Neural cell (in vitro differentiated cells): ENCODE results near the gene F7. TPM values are rescaled to one million over a fixed set of nuclear protein-coding genes. Genes with fewer than 3 reads are reported as not detected.

Experiments
- H2AFZ ChIP-seq: fragments of 200-600, 300-800 bp; sonication (generic), shearing (Covaris generic); 2 replicates; pipeline ENCODE4 v1.6.0; 2014; ENCODE audit warnings: low read depth, mild to moderate bottlenecking, antibody characterized with exemption, low read length, moderate library complexity
- H3F3A ChIP-seq: fragments of 200-600 bp; shearing (Covaris generic); 2 replicates; pipeline ENCODE4 v1.6.1; 2016; ENCODE audit warnings: mild to moderate bottlenecking, moderate library complexity, mixed read lengths, antibody characterized with exemption, low read length; ENCODE audit not compliant: insufficient read depth, poor library complexity, severe bottlenecking
- H3K27ac ChIP-seq: fragments of 200-600, 300-800 bp; sonication (generic), shearing (Covaris generic); 2 replicates; pipeline ENCODE4 v1.5.1; 2014; ENCODE audit warnings: mild to moderate bottlenecking, low read length, moderate library complexity
- H3K27me3 ChIP-seq: fragments of 300-800, 200-600 bp; sonication (generic), shearing (Covaris generic); 2 replicates; pipeline ENCODE4 v1.6.0; 2014; ENCODE audit warnings: mild to moderate bottlenecking, low read depth, low read length, moderate library complexity; ENCODE audit not compliant: insufficient read depth
- H3K36me3 ChIP-seq: fragments of 300-800, 200-600 bp; sonication (generic), shearing (Covaris generic); 2 replicates; pipeline ENCODE4 v1.5.1; 2014; ENCODE audit warnings: mild to moderate bottlenecking, antibody characterized with exemption, low read length, moderate library complexity; ENCODE audit not compliant: insufficient read depth
- H3K4me2 ChIP-seq: fragments of 300-800, 200-600 bp; sonication (generic), shearing (Covaris generic); 2 replicates; pipeline ENCODE4 v1.6.0; 2014; ENCODE audit warnings: mild to moderate bottlenecking, low read length
- H3K4me3 ChIP-seq: fragments of 300-800, 200-600 bp; sonication (generic), shearing (Covaris generic); 2 replicates; pipeline ENCODE4 v1.5.1; 2014; ENCODE audit warnings: mild to moderate bottlenecking, low read length, moderate library complexity
- H3K79me2 ChIP-seq: fragments of 200-600 bp; shearing (Covaris generic); replicated peaks from 2 replicates; pipeline ENCODE4 v1.6.0; 2014; ENCODE audit warnings: mild to moderate bottlenecking, low read length, moderate library complexity; ENCODE audit not compliant: insufficient read depth
- H3K9ac ChIP-seq: fragments of 300-800, 200-600 bp; sonication (generic), shearing (Covaris generic); 2 replicates; pipeline ENCODE4 v1.6.1; 2016; ENCODE audit warnings: mild to moderate bottlenecking, low read length, mixed read lengths
- H3K9me2 ChIP-seq: fragments of 200-600 bp; shearing (Covaris generic); 2 replicates; pipeline ENCODE4 v1.6.1; 2016; ENCODE audit warnings: mild to moderate bottlenecking, low read length, mixed read lengths; ENCODE audit not compliant: insufficient read depth
- H3K9me3 ChIP-seq: fragments of 200-600, 300-800 bp; sonication (generic), shearing (Covaris generic); 2 replicates; pipeline ENCODE4 v1.6.1; 2016; ENCODE audit warnings: mild to moderate bottlenecking, mixed run types, low read length, moderate library complexity, mixed read lengths
- H4K20me1 ChIP-seq: fragments of 200-600 bp; shearing (Covaris generic); 2 replicates; pipeline ENCODE4 v1.6.1; 2016; ENCODE audit warnings: mild to moderate bottlenecking, mixed run types; ENCODE audit not compliant: insufficient read depth
- EP300 ChIP-seq: fragments of 450-650 bp; conservative IDR thresholded peaks from 2 replicates; pipeline ENCODE4 v1.6.1; 2014; ENCODE audit warnings: antibody characterized with exemption, mild to moderate bottlenecking, moderate library complexity; ENCODE audit not compliant: poor library complexity, severe bottlenecking
- EZH2 ChIP-seq: fragments of 200-600, 300-800 bp; shearing (Covaris generic), sonication (generic); IDR thresholded peaks from 2 replicates; pipeline ENCODE4 v1.6.1; 2014; ENCODE audit warnings: antibody characterized with exemption, low read length, borderline replicate concordance, mild to moderate bottlenecking; ENCODE audit not compliant: insufficient read depth, poor library complexity, severe bottlenecking
- MXI1 ChIP-seq: fragments of 450-650 bp; conservative IDR thresholded peaks from 2 replicates; pipeline ENCODE4 v1.6.1; 2014; ENCODE audit warnings: antibody characterized with exemption, mild to moderate bottlenecking; ENCODE audit not compliant: poor library complexity, severe bottlenecking
- SMC3 ChIP-seq: fragments of 450-650 bp; conservative IDR thresholded peaks from 2 replicates; pipeline ENCODE4 v1.6.1; 2014; ENCODE audit warnings: antibody characterized with exemption, mild to moderate bottlenecking, moderate library complexity; ENCODE audit not compliant: poor library complexity
- polyA plus RNA-seq: library from polyadenylated mRNA; depleted of rRNA; stranded (reverse); fragments of >200 nt; gene quantifications from 2 replicates; pipeline ENCODE4 v1.2.3, GENCODE V29; 2014
- TF ChIP-seq, protein P1 (sequence below): fragments of 450-650 bp; IDR thresholded peaks from 2 replicates; pipeline ENCODE4 v1.5.1; 2014; ENCODE audit warnings: antibody characterized with exemption, mild to moderate bottlenecking, moderate library complexity; ENCODE audit not compliant: poor library complexity, severe bottlenecking
- TF ChIP-seq, protein P2 (sequence below): IDR thresholded peaks from 2 replicates; pipeline ENCODE4 v1.6.1; 2012; ENCODE audit warnings: borderline replicate concordance

Gene F7
- polyA plus RNA-seq, 1 donor from 2014 or later, result 0.32 TPM

DNA sequence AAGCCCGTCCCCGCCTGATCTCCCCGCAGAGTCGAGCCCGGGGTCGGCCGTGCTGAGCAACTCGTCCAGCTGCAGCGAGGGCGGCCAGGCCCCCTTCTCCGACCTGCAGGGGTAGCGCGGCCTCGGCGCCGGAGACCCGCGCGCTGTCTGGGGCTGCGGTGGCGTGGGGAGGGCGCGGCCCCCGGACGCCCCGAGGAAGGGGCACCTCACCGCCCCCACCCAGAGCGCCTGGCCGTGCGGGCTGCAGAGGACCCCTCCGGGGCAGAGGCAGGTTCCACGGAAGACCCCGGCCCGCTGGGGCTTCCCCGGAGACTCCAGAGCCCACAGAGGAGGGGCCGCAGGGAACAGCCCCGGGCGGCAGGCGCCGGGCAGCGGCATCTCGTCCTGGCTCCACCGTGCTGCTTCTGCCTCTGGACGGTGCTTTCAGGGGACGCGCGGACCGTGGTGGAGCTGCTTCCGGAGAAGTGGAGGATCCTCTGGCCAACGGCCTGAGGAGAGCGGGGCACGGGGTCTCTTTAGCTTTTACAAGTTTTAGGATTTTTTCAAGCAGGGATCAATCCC, 8.8 kb upstream of the F7 start:
- Histone ChIP-seq H3K4me2 (no peak overlapping the region), H3F3A (peaks cover 6% of the 10 kb centered on the region), H3K9me2 (no peaks in the 10 kb centered on the region), H3K9ac (no peak overlapping the region), H4K20me1 (no peaks in the 10 kb centered on the region), H3K9me3 (no peaks in the 10 kb centered on the region), H3K27me3 (no peaks in the 10 kb centered on the region), H3K36me3 (peaks cover 9% of the 10 kb centered on the region), H3K79me2 (no peaks in the 10 kb centered on the region), H3K27ac (no peak overlapping the region), H3K4me3 (no peak overlapping the region), H2AFZ (no peak overlapping the region)
- TF ChIP-seq, protein P1, sequence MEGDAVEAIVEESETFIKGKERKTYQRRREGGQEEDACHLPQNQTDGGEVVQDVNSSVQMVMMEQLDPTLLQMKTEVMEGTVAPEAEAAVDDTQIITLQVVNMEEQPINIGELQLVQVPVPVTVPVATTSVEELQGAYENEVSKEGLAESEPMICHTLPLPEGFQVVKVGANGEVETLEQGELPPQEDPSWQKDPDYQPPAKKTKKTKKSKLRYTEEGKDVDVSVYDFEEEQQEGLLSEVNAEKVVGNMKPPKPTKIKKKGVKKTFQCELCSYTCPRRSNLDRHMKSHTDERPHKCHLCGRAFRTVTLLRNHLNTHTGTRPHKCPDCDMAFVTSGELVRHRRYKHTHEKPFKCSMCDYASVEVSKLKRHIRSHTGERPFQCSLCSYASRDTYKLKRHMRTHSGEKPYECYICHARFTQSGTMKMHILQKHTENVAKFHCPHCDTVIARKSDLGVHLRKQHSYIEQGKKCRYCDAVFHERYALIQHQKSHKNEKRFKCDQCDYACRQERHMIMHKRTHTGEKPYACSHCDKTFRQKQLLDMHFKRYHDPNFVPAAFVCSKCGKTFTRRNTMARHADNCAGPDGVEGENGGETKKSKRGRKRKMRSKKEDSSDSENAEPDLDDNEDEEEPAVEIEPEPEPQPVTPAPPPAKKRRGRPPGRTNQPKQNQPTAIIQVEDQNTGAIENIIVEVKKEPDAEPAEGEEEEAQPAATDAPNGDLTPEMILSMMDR, result no peak
- no peak for TF ChIP-seq SMC3
- TF ChIP-seq, protein P2, sequence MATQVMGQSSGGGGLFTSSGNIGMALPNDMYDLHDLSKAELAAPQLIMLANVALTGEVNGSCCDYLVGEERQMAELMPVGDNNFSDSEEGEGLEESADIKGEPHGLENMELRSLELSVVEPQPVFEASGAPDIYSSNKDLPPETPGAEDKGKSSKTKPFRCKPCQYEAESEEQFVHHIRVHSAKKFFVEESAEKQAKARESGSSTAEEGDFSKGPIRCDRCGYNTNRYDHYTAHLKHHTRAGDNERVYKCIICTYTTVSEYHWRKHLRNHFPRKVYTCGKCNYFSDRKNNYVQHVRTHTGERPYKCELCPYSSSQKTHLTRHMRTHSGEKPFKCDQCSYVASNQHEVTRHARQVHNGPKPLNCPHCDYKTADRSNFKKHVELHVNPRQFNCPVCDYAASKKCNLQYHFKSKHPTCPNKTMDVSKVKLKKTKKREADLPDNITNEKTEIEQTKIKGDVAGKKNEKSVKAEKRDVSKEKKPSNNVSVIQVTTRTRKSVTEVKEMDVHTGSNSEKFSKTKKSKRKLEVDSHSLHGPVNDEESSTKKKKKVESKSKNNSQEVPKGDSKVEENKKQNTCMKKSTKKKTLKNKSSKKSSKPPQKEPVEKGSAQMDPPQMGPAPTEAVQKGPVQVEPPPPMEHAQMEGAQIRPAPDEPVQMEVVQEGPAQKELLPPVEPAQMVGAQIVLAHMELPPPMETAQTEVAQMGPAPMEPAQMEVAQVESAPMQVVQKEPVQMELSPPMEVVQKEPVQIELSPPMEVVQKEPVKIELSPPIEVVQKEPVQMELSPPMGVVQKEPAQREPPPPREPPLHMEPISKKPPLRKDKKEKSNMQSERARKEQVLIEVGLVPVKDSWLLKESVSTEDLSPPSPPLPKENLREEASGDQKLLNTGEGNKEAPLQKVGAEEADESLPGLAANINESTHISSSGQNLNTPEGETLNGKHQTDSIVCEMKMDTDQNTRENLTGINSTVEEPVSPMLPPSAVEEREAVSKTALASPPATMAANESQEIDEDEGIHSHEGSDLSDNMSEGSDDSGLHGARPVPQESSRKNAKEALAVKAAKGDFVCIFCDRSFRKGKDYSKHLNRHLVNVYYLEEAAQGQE, result no peak
- TF ChIP-seq MXI1, result no peak
- TF ChIP-seq EZH2, result no peak

DNA sequence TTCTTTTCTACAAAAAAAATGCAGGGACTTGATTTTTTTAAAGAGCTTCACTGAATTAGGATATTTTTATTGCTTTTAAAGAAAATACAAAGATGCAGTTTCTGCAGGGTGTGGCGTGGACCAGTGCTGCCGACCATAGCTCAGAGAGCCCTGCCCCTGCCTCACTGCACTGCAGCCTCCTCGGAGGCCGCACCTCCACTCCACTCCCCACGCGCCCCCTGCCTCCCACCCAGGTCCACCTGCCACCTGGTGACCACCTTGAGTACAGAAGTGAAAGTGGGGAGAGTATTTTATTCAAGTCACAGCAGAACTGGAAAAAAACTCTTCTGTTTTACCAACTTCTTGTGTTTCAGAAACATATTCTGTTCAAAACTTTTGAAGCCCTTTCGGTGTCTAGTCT, 7.9 kb upstream of the F7 start:
- Histone ChIP-seq H3K9me2 (no peaks in the 10 kb centered on the region), H3F3A (peaks cover 6% of the 10 kb centered on the region), H3K9ac (no peak overlapping the region), H3K9me3 (no peaks in the 10 kb centered on the region), H3K4me3 (no peak overlapping the region), H3K27me3 (no peaks in the 10 kb centered on the region), H2AFZ (no peak overlapping the region), H4K20me1 (no peaks in the 10 kb centered on the region), H3K4me2 (no peak overlapping the region), H3K36me3 (peaks cover 9% of the 10 kb centered on the region), H3K27ac (no peak overlapping the region), H3K79me2 (no peaks in the 10 kb centered on the region)
- TF ChIP-seq, protein P1, result no peak
- TF ChIP-seq EZH2 (no peak), EP300 (no peak)
